GM19397 (cell line): ENCODE data around the gene PSMD9.
"Not testable (repeated sequence)": the region's sequence is repeated elsewhere in the genome, so short reads cannot be mapped to it uniquely, and the experiment has no call there.

Experiments
- ATAC-seq: cut with Tn5 transposase; IDR thresholded peaks from one replicate; pipeline ENCODE4 v1.9.1; 2021; ENCODE audit warnings: mild to moderate bottlenecking, moderate library complexity; ENCODE audit not compliant: unreplicated experiment

The PSMD9 gene

GRCh38 chr12:121888478-121889273, at the start of gene PSMD9:
TSS of gene PSMD9 (plus strand) at chr12:121888790. CDS start at chr12:121888857, 67 bp downstream.
- peak; percentile 95 for ATAC-seq

GRCh38 chr12:121839106-121839992, 49.2 kb upstream of the PSMD9 start:
- peak; percentile 94 for ATAC-seq

- ATAC-seq, result no peak
These were observed 48.4 kb upstream of the PSMD9 start for GRCh38 chr12:121839993-121840761.

GRCh38 chr12:121843236-121843982, 45.2 kb upstream of the PSMD9 start:
- ATAC-seq, result no peak

GRCh38 chr12:121845701-121846100, 42.9 kb upstream of the PSMD9 start:
- ATAC-seq, result no peak

GRCh38 chr12:121849211-121849610, 39.4 kb upstream of the PSMD9 start:
- no peak for ATAC-seq

- ATAC-seq, result no peak
These were observed 38.9 kb upstream of the PSMD9 start for GRCh38 chr12:121849665-121850064.

GRCh38 chr12:121852392-121852791, 36.2 kb upstream of the PSMD9 start:
- not testable (repeated sequence) for ATAC-seq

GRCh38 chr12:121857322-121858246, 31.0 kb upstream of the PSMD9 start:
- ATAC-seq, result no peak

GRCh38 chr12:121858318-121858661, 30.3 kb upstream of the PSMD9 start:
- ATAC-seq, result no peak

- no peak for ATAC-seq
These were observed 29.7 kb upstream of the PSMD9 start, which contains the start of gene HPD for GRCh38 chr12:121858662-121859572. TSS of gene HPD (minus strand) at chr12:121858859. CDS start at chr12:121858823, 36 bp downstream.

- ATAC-seq, result no peak
These were observed 28.3 kb upstream of the PSMD9 start for GRCh38 chr12:121860257-121860656.

- not testable (repeated sequence) for ATAC-seq
These were observed 27.9 kb upstream of the PSMD9 start for GRCh38 chr12:121860699-121861098.

GRCh38 chr12:121861636-121862254, 26.8 kb upstream of the PSMD9 start:
- ATAC-seq, result no peak

GRCh38 chr12:121866331-121866730, 22.3 kb upstream of the PSMD9 start:
- ATAC-seq, result no peak

GRCh38 chr12:121869229-121869628, 19.4 kb upstream of the PSMD9 start:
- not testable (repeated sequence) for ATAC-seq

GRCh38 chr12:121871467-121871866, 17.1 kb upstream of the PSMD9 start:
- ATAC-seq, result no peak
